ENCODE data around the gene MRPS15. TPM values are rescaled to one million over a fixed set of nuclear protein-coding genes. Genes with fewer than 3 reads are reported as not detected.
"Not testable (repeated sequence)": the region's sequence is repeated elsewhere in the genome, so short reads cannot be mapped to it uniquely, and the experiment has no call there.

The MRPS15 gene
- total RNA-seq, 1 experiment from 2014 or later = 104 TPM

GRCh38 chr1:36487906-36488305 is 23.7 kb upstream of the MRPS15 start:
- Histone ChIP-seq H3K9me3 (no peaks in the 10 kb centered on the region), H3K36me3 (no peaks in the 10 kb centered on the region), H3K27me3 (no peaks in the 10 kb centered on the region; the same call in 1 of the 2 replicates), H3K4me3 (no peak overlapping the region)
- no peak for DNase-seq

- not testable (repeated sequence) for H3K27me3 ChIP-seq, H3K36me3 ChIP-seq, DNase-seq, H3K4me3 ChIP-seq, H3K9me3 ChIP-seq
Observed at GRCh38 chr1:36487336-36487725, 23.1 kb upstream of the MRPS15 start.

- no peaks in the 10 kb centered on the region for H3K27me3 ChIP-seq
- no peaks in the 10 kb centered on the region for H3K9me3 ChIP-seq
- DNase-seq = no peak
- no peaks in the 10 kb centered on the region for H3K36me3 ChIP-seq
- no peak overlapping the region for H3K4me3 ChIP-seq
Observed at GRCh38 chr1:36486439-36487335, 22.5 kb upstream of the MRPS15 start.

GRCh38 chr1:36486093-36486438 is 21.9 kb upstream of the MRPS15 start:
- no peak for DNase-seq
- H3K36me3 ChIP-seq = no peaks in the 10 kb centered on the region
- H3K4me3 ChIP-seq = no peak overlapping the region
- H3K9me3 ChIP-seq = no peaks in the 10 kb centered on the region
- no peaks in the 10 kb centered on the region for H3K27me3 ChIP-seq

DNA sequence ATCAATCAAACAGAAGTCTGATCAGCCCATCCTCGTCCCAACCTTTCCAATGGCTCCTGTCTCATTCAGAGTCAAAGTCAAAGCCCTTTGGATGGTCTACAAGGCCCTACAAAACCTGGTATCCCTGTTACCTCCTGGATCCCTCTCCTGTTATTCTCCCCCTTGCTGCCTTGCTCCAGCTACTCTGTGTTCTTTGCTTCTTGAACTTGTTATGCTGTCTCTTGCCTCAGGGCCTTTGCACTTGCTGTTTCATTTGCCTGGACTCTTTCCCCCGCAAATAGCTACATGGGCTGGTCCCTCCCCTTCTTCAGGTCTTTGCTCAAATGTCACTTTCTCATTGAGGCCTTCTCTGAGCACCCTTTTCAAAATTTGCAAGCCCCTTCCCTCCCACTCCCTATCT is 19.9 kb upstream of the MRPS15 start:
- DNase-seq = no peak
- Histone ChIP-seq H3K36me3 (no peaks in the 10 kb centered on the region), H3K4me3 (no peak overlapping the region), H3K27me3 (no peaks in the 10 kb centered on the region), H3K9me3 (no peaks in the 10 kb centered on the region)

DNA sequence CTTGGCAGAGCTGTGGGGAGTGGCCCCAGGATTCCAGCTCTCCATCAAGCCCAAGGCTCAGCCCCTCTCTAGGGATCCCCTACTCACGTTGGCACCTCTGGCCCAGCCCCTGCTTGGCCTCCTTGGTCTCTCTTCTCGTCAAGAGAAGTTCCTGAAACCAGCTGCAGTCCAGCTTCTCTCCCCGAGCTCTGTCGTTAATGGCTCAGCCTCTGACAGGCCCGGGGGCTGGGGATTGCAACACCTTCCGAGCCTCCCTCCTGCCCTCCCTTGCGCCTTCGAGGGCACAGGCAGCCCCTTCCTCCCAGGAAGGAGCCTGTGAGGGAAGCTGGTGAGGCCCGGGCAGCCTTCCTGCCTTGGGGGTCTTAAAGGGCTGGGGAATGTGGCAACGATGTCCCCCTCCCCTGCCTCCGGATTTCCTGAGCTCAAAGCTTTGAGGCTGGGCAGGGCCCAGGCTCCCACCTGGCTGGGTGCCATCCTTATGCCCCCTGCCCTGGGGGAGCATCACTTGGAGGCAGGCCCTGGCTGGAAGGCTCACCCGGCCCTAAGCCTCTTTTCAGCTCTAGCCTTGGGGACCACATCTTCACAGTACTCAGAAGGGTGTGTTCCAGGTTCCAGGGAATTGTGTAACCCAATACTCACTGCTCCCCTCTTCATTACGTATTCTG is 18.7 kb upstream of the MRPS15 start, which contains the start of gene CSF3R:
Gene CSF3R (minus strand): TSS at position 190 of the 665 bp plus-strand sequence. CDS start 3,417 bp downstream, outside the sequence.
- no peak for DNase-seq
- Histone ChIP-seq H3K27me3 (no peaks in the 10 kb centered on the region), H3K9me3 (no peaks in the 10 kb centered on the region), H3K4me3 (no peak within 1 kb of the TSS), H3K36me3 (no peaks in the 10 kb centered on the region)

DNA sequence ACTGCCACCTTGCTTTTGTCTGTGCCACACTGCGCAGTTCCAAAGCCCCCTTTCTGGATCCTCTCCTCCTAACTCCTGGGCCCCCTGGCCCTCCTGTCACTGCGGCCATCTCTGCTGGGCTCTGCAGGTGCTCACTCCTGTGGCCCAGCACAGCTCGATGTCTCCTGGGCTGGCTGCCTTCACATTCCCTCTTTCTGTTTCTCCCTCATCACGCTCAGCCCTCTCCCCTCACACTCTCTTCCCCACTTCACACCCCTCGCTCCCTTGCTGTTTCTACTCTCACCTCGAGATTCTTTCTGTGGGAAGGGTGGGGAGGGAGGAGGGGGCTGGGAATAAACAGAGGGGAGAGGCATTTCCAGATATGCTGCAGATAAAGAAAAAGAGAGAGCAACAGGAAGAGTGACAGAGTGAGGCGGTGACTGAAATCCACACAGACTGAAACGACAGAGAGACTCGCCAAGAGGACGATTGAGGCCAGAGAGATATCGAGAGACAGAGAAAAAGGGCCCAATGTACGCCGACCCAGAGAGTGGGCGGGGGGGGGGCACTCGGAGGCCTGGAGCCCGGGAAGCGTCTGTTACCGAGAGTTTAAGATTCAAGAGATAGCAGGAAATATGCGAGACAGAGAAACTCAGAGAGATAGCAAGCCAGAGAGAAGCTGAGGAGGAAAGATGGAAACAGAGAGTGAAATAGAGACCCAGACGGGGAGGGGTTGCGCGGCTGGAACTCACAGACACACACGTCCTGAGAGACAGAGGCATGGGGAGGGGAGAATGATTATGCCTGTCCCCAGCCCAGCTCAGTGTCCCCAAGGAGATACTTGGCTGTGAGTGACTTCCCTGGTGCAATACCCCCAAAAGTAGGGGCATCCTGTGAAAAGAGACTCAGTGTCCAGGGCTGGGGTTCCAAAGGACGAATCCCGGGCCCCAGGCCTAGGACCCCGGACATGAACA is 17.9 kb upstream of the MRPS15 start:
- H3K27me3 ChIP-seq = no peaks in the 10 kb centered on the region
- DNase-seq = no peak
- no peaks in the 10 kb centered on the region for H3K36me3 ChIP-seq
- no peak overlapping the region for H3K4me3 ChIP-seq
- no peaks in the 10 kb centered on the region for H3K9me3 ChIP-seq

DNA sequence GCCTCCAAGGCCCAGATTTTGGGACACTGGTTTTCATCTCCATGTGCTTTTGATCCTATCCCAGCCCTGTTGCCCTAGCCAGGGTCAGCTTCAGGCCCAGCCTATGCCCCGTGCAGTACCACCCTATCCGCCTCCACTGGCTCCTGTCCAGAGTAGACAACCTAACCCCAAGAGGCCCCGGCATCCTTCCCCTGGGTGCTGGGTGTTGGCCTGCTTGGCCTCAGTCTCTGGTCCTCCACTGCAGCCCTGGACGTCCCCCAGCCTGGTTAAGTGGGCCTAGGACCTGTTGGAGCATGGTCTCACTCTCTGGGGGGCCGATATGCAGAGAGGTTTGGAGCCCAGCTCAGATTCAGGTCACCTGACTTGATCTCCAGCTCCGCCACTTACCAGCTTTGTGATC is 16.9 kb upstream of the MRPS15 start:
- Histone ChIP-seq H3K4me3 (no peak overlapping the region), H3K36me3 (no peaks in the 10 kb centered on the region), H3K27me3 (no peaks in the 10 kb centered on the region), H3K9me3 (no peaks in the 10 kb centered on the region)
- DNase-seq = no peak

DNA sequence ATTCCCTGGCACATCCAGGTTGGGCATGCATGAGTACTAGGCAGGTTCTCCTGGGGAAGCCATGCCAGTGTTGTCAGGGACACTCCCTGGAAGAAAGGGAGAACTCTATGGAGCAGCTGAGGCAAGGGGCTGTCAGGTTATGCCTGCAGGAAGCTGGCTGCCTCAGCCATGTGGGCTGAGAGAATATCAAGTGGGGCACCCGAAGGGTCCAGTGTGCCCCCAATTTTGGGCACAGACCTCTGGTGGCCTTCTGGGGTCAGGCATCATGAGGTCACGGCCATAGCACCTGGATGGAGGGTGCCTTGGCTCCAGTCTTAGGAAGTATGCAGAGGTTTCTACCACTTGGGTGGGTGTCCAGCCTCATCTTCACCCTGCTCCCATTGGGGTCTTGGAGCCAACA is 16.0 kb upstream of the MRPS15 start:
- DNase-seq = no peak
- Histone ChIP-seq H3K9me3 (no peaks in the 10 kb centered on the region), H3K27me3 (no peaks in the 10 kb centered on the region), H3K36me3 (no peaks in the 10 kb centered on the region), H3K4me3 (no peak overlapping the region)

GRCh38 chr1:36479505-36480051 is 15.4 kb upstream of the MRPS15 start:
- no peaks in the 10 kb centered on the region for H3K27me3 ChIP-seq
- no peak for DNase-seq
- no peaks in the 10 kb centered on the region for H3K9me3 ChIP-seq
- no peak overlapping the region for H3K4me3 ChIP-seq
- H3K36me3 ChIP-seq = no peaks in the 10 kb centered on the region

- H3K4me3 ChIP-seq, H3K9me3 ChIP-seq, H3K27me3 ChIP-seq: not testable (repeated sequence)
Observed at GRCh38 chr1:36477615-36478014, 13.4 kb upstream of the MRPS15 start.

GRCh38 chr1:36476945-36477344 is 12.8 kb upstream of the MRPS15 start:
- H3K36me3 ChIP-seq = no peaks in the 10 kb centered on the region
- no peak overlapping the region for H3K4me3 ChIP-seq
- H3K27me3 ChIP-seq = no peaks in the 10 kb centered on the region
- DNase-seq = no peak
- no peaks in the 10 kb centered on the region for H3K9me3 ChIP-seq

More at GRCh38 chr1:36477615-36478014, 13.4 kb upstream of the MRPS15 start:
- DNase-seq, H3K36me3 ChIP-seq: not testable (repeated sequence)

DNA sequence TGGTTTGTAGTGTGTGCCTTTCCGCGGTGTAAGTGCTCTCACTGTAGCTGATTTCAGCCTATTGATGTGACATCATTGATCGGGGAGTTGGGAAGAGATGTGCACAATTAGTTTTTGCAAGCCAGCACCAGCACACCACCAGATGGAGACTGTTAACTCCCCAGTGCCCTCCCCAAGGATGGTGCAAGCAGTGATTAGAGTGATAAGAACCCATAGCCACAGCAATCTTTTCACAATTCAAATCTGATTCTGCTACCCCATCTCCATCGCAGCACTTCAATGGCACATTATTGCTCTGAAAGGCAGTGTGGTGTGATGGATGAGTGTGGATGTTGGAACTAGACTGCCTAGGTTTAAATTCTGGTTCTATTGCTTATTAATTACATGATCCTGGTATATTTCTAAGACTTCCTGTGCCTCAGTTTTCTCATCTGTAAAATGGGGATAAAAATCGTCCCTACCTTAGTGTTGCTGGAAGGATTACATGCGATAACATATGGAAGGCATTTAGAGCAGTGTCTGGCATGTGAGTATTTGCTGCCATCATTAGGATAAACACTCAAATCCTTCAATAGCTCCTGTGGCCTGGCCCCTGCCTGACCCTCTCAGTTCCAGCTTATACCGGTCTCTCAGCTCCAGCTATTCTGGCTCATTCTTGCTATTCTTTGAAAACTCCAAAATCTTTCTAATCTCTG is 11.9 kb upstream of the MRPS15 start:
- no peaks in the 10 kb centered on the region for H3K36me3 ChIP-seq
- H3K4me3 ChIP-seq = no peak overlapping the region
- no peaks in the 10 kb centered on the region for H3K27me3 ChIP-seq
- no peak for DNase-seq
- no peaks in the 10 kb centered on the region for H3K9me3 ChIP-seq

GRCh38 chr1:36475341-36475740 is 11.2 kb upstream of the MRPS15 start:
- H3K27me3 ChIP-seq = no peaks in the 10 kb centered on the region
- no peaks in the 10 kb centered on the region for H3K36me3 ChIP-seq
- DNase-seq = no peak
- no peak overlapping the region for H3K4me3 ChIP-seq
- no peaks in the 10 kb centered on the region for H3K9me3 ChIP-seq

- Histone ChIP-seq H3K27me3 (no peaks in the 10 kb centered on the region), H3K9me3 (no peaks in the 10 kb centered on the region), H3K4me3 (no peak overlapping the region), H3K36me3 (no peaks in the 10 kb centered on the region)
- no peak for DNase-seq
Observed at GRCh38 chr1:36472656-36473055, 8.5 kb upstream of the MRPS15 start.
